GM21528 (cell line): ENCODE measurements around the gene RCHY1.

ENCODE experiments used
- ATAC-seq: cut with Tn5 transposase; IDR thresholded peaks from one replicate; pipeline ENCODE4 v1.9.1; 2021; ENCODE audit warnings: mild to moderate bottlenecking, moderate library complexity; ENCODE audit not compliant: unreplicated experiment, low FRiP score

Gene RCHY1

GRCh38 chr4:75432683-75433082, 81.5 kb downstream of the RCHY1 start:
- ATAC-seq: no peak

- ATAC-seq: no peak
Measured at GRCh38 chr4:75429208-75429607, 85.0 kb downstream of the RCHY1 start.
